PC-9 (cell line): ENCODE data around the gene SPATA16.

Experiments used
- EZH2 ChIP-seq: fragments of 200-600 bp; sonication (generic); IDR thresholded peaks from 2 replicates; pipeline ENCODE4 v1.8.0; 2017; ENCODE audit warnings: antibody characterized with exemption, low read depth
- TF ChIP-seq, protein P1 (sequence below): fragments of 200-600 bp; sonication (generic); conservative IDR thresholded peaks from 2 replicates; pipeline ENCODE4 v1.6.1; 2017; ENCODE audit warnings: mixed run types, antibody characterized with exemption, mild to moderate bottlenecking, moderate library complexity

DNA sequence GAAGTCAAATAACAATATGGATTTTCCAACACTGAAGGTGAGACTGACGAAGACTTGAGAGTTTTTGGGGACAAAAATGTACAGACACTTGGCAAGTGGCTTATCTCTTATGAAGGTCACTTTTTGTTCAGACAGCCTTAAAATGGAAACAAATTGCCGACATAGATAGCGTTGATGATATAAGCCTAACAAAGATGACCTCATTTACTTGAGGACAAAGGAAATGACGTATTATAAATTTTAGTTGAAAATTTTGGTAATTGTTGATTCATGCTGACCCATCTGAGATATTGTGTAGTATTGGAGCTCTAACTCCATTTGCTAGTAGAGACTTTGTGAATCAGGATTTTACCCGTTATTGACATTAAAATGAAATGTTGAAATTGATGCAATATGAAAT lies 168.3 kb downstream of the SPATA16 start:
- TF ChIP-seq, protein P1, sequence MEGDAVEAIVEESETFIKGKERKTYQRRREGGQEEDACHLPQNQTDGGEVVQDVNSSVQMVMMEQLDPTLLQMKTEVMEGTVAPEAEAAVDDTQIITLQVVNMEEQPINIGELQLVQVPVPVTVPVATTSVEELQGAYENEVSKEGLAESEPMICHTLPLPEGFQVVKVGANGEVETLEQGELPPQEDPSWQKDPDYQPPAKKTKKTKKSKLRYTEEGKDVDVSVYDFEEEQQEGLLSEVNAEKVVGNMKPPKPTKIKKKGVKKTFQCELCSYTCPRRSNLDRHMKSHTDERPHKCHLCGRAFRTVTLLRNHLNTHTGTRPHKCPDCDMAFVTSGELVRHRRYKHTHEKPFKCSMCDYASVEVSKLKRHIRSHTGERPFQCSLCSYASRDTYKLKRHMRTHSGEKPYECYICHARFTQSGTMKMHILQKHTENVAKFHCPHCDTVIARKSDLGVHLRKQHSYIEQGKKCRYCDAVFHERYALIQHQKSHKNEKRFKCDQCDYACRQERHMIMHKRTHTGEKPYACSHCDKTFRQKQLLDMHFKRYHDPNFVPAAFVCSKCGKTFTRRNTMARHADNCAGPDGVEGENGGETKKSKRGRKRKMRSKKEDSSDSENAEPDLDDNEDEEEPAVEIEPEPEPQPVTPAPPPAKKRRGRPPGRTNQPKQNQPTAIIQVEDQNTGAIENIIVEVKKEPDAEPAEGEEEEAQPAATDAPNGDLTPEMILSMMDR = no peak
- no peak for TF ChIP-seq EZH2
